Prostate gland (tissue), 2 donors: ENCODE results near the gene RPL35A. TPM values are rescaled to one million over a fixed set of nuclear protein-coding genes. Genes with fewer than 3 reads are reported as not detected.

Experiments
- DNase-seq: peaks from one replicate; pipeline ENCODE4 v3.0.0-alpha.2; 2019; ENCODE audit warnings: low spot score
- H3K27ac ChIP-seq, 2 donors: fragments of 200-600 bp; sonication (generic); 2 replicates each; pipeline ENCODE4 v1.5.1; 2017 to 2019
- H3K27me3 ChIP-seq: fragments of 200-600 bp; sonication (generic); replicated peaks from 2 replicates; pipeline ENCODE4 v1.5.1; 2019; ENCODE audit not compliant: insufficient read depth
- H3K36me3 ChIP-seq, 2 donors: fragments of 200-600 bp; sonication (generic); 1 replicate in 1 of 2; 2 replicates in 1 of 2; pipeline versions ENCODE4 v1.5.1 to v1.8.1; 2017 to 2019
- H3K4me1 ChIP-seq: fragments of 200-600 bp; sonication (generic); replicated peaks from 2 replicates; pipeline ENCODE4 v1.5.1; 2019
- H3K4me3 ChIP-seq, 2 donors: fragments of 200-600 bp; sonication (generic); 2 replicates each; pipeline ENCODE4 v1.5.1; 2017 to 2019
- H3K9me3 ChIP-seq: fragments of 200-600 bp; sonication (generic); 2 replicates; pipeline ENCODE4 v1.5.1; 2017
- CTCF ChIP-seq, 4 experiments: fragments of 200-600 bp in 2 of 4; fragments of 450-650 bp in 2 of 4; sonication (generic) in 2 of 4; IDR thresholded peaks; 1 replicate in 3 of 4; 2 replicates in 1 of 4; pipeline ENCODE4 v1.5.1; 2016 to 2019; ENCODE audit warnings: antibody characterized with exemption in 4 of 4, mild to moderate bottlenecking in 2 of 4, moderate library complexity in 2 of 4
- POLR2A ChIP-seq: fragments of 450-650 bp; IDR thresholded peaks from one replicate; pipeline ENCODE4 v1.6.1; 2016; ENCODE audit warnings: antibody characterized with exemption, mild to moderate bottlenecking
- POLR2AphosphoS5 ChIP-seq: sonication (generic); formaldehyde crosslinking; IDR thresholded peaks from one replicate; pipeline ENCODE4 v1.6.1; 2017; ENCODE audit warnings: antibody characterized with exemption
- WGBS: methylation state at CpG from one replicate; pipeline ENCODE4 v1.1.5; 2018; 5-methylcytosine and 5-hydroxymethylcytosine counted together
- intact Hi-C: fragments of 100-400 bp; cut with DNase I; formaldehyde crosslinking; loops from one replicate; pipeline ENCODE4 v1.14.2; 2022
- total RNA-seq, 2 donors: library from RNA; depleted of rRNA; stranded (reverse); fragments of >200 nt; gene quantifications; one replicate each; pipeline ENCODE4 v1.1.0, GENCODE V29; 2016

RPL35A gene
- total RNA-seq, 2 donors from 2014 or later = 480 to 1,367 TPM

- Histone ChIP-seq H3K4me3 (peak overlapping the region; percentile 58 to 63), H3K9me3 (no peaks in the 10 kb centered on the region), H3K27ac (peak overlapping the region; percentile 88 to 91), H3K27me3 (no peaks in the 10 kb centered on the region), H3K4me1 (peaks cover 12% of the 10 kb centered on the region), H3K36me3 (peaks cover 0 to 18% of the 10 kb centered on the region in 2 donors)
- WGBS = 18% methylated on average over 17 of the region's 17 CpGs
- intact Hi-C loops = no loop called here
- no peak for DNase-seq
- TF ChIP-seq POLR2AphosphoS5 (no peak), POLR2A (no peak), CTCF (IDR thresholded peaks at IDR 0.05) (no peak)
Observed at GRCh38 chr3:197949191-197949777, 706 bp upstream of the RPL35A start.

GRCh38 chr3:197950677-197951061 lies 679 bp downstream of the RPL35A start:
- Histone ChIP-seq H3K36me3 (peaks cover 5 to 25% of the 10 kb centered on the region in 2 donors), H3K9me3 (no peaks in the 10 kb centered on the region), H3K27me3 (no peaks in the 10 kb centered on the region), H3K27ac (peak overlapping the region; percentile 88 to 91), H3K4me1 (peaks cover 12% of the 10 kb centered on the region), H3K4me3 (peak overlapping the region; percentile 58 to 63)
- no peak for DNase-seq
- under 1% methylated on average over 11 of the region's 11 CpGs for WGBS
- intact Hi-C loops = no loop called here
- no peak for TF ChIP-seq CTCF (IDR thresholded peaks at IDR 0.05)

GRCh38 chr3:197951392-197951990 lies 1.5 kb downstream of the RPL35A start:
- peak overlapping the region; percentile 58 to 63 for H3K4me3 ChIP-seq
- H3K27me3 ChIP-seq = no peaks in the 10 kb centered on the region
- intact Hi-C loops = no loop called here
- H3K36me3 ChIP-seq = peaks cover 5 to 25% of the 10 kb centered on the region in 2 donors
- no peak for DNase-seq
- TF ChIP-seq CTCF (IDR thresholded peaks at IDR 0.05) (no peak), POLR2AphosphoS5 (no peak), POLR2A (no peak)
- H3K4me1 ChIP-seq = peaks cover 12% of the 10 kb centered on the region
- peak overlapping the region in 1 of 2 donors; percentile 91 for H3K27ac ChIP-seq
- 87% methylated on average over 21 of the region's 21 CpGs for WGBS
- no peaks in the 10 kb centered on the region for H3K9me3 ChIP-seq

GRCh38 chr3:197952440-197952839 lies 2.5 kb downstream of the RPL35A start:
- Histone ChIP-seq H3K4me3 (no peak overlapping the region), H3K36me3 (peaks cover 5 to 25% of the 10 kb centered on the region in 2 donors), H3K9me3 (no peaks in the 10 kb centered on the region), H3K4me1 (peaks cover 12% of the 10 kb centered on the region), H3K27ac (no peak overlapping the region), H3K27me3 (no peaks in the 10 kb centered on the region)
- TF ChIP-seq CTCF (IDR thresholded peaks at IDR 0.05) = no peak
- WGBS = 90% methylated on average over 9 of the region's 9 CpGs
- intact Hi-C loops = no loop called here
- no peak for DNase-seq

- no peaks in the 10 kb centered on the region for H3K9me3 ChIP-seq
- no peak overlapping the region for H3K4me3 ChIP-seq
- H3K27ac ChIP-seq = no peak overlapping the region
- DNase-seq = no peak
- 63% methylated on average over 6 of the region's 6 CpGs for WGBS
- H3K36me3 ChIP-seq = peaks cover 5 to 25% of the 10 kb centered on the region in 2 donors
- H3K27me3 ChIP-seq = no peaks in the 10 kb centered on the region
- peaks cover 12% of the 10 kb centered on the region for H3K4me1 ChIP-seq
- intact Hi-C loops = no loop called here
- TF ChIP-seq POLR2AphosphoS5 (no peak), POLR2A (no peak), CTCF (IDR thresholded peaks at IDR 0.05) (no peak)
Observed at GRCh38 chr3:197953325-197953724, 3.3 kb downstream of the RPL35A start.
